GM18498 (cell line): ENCODE results near the gene GAK.

Experiments
- ATAC-seq: cut with Tn5 transposase; IDR thresholded peaks from one replicate; pipeline ENCODE4 v1.9.1; 2021; ENCODE audit warnings: mild to moderate bottlenecking, moderate library complexity; ENCODE audit not compliant: unreplicated experiment

The GAK gene

DNA sequence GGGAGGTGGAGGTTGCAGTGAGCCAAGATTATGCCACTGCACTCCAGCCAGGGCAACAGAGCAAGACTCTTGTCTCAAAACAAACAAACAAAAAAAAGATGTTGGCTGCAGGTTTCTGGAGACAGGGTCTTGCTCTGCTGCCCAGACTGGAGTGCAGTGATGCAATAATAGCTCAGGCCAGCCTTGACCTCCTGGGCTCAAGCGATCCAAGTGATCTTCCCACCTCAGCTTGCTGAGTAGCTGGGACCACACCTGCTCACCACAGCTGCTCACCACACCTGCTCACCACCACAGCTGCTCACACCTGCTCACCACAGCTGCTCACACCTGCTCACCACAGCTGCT, 76.3 kb downstream of the GAK start:
- ATAC-seq: no peak

DNA sequence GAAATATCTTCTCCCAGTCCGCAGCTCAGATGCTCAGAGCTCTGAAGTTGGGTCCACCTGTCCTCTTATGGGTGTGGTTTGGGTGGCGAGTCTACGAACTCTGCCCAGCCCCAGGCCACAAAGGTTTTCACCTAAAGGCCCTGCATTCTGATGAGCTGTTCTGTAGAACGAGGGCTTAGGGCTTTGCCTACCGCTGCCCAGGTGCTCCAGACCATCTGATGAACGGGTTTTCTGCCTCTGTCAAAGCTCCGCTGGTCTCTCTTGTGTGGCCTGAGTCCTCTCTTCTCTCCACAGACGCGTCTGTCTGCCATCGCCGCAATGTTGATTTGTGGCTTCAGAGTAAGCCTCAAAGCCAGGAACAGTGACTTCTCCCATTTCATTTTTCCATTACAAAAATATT, 77.8 kb downstream of the GAK start:
- ATAC-seq: no peak

DNA sequence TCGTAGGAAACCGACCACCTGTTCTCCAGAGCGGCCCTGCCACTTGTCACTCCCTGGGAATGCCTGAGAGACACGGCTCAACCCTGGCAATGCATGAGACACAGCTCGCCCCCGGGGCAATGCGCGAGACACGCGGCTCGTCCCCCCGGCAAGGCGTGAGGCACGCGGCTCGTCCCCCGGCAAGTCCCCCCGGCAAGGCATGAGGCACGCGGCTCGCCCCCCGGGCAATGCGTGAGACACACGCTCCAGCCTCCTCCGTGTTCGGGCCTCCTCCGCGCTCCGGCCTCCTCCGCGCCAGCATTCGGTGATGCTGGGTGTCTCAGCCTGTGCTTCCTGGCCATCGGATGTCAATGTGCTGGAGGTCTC, 78.7 kb downstream of the GAK start:
- no peak for ATAC-seq

DNA sequence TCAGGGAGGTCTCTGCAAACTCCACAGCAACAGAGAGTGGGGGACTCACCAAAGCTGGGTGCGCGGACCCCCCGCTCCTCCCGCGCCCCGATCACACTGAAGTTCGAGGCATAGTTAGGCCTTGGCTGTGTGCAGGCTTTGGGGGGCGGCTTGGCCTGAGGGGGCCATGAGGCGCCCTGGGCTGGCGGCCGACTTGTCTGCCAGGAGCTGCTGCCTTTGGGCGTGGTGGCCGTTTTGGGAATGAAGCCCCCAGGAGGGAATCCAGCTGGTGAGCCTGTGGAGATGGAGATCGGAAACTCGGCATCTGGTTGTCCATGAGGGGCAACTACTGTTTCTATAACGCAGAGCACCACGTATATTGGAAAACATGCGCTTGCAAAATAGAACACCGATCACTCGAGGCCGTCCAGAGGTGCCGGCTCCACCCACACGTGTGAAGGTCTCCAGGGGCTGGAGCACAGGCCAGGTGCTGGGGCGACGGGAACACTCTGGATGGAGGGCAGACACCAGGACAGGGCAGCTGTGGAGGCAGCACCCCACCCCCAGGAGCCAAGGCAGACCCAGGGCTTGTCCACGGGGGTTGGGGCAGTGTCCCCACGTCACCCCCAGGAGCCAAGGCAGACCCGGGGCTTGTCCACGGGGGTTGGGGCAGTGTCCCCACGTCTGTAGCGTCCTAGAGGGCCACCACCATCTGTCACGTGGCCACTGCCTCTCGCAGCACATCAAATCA, 80.2 kb downstream of the GAK start:
- no peak for ATAC-seq

DNA sequence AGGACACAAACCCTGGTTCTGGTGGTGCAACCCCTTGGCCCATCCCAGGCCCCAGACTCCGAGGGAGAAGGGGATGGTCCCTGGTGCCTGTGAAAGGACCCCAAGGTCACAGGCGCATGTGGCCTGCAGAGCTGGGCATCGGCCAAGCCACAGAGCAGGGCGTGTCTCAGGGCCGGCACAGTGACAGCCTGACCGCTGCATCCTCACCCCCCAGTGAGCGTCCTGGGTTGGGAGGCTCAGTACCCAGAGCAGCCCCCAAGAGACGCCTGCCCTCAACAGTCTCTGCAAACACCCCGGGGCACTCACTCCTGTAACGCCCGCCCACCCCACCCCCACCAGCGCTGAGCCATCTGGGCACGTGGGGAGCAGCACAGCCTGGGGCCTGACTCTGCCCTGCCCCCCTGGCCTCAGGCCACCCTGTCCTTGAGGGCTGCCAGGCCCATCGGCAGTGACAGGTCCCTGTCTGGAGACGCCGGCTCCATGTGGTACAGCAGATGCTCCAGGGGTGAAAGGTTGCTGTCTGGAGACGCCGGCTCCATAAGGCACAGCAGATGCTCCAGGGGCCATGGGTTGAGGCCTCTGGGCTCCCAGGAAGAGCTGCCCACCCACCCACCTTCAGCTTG, 81.7 kb downstream of the GAK start:
- ATAC-seq: no peak

DNA sequence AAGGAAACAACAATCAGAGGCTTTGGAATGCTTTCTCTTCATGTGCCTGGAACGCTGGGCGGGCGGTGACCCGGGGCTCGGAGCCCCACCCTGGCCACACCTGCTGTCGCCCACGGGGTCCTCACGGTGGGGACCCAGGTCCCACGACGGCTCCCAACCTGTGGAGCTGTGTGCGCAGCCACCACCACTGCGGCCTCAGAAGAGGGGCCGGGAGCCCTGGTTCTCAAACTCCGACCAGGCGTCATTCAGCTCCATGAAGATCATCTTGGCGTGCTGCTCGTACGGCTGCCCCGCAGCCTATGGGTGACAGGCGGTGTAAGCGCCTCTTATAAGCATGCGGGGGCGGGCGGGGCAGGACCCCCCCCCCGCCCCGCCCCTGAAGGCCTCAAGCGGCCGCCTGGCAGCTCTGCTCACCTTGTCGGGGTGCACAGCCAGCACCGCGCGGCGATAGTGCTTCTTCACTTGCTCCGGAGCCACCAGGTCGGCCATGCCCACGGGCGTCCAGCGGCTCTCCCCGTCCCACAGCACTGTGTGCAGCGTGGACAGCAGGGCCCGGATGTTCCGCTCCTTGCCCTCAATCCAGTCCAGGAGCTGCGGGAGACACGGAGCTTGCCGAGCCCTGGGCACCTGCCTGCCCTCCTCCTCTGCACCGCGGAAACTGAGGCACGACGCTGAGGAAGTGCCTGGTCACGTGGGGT, 82.5 kb downstream of the GAK start:
- ATAC-seq: no peak

DNA sequence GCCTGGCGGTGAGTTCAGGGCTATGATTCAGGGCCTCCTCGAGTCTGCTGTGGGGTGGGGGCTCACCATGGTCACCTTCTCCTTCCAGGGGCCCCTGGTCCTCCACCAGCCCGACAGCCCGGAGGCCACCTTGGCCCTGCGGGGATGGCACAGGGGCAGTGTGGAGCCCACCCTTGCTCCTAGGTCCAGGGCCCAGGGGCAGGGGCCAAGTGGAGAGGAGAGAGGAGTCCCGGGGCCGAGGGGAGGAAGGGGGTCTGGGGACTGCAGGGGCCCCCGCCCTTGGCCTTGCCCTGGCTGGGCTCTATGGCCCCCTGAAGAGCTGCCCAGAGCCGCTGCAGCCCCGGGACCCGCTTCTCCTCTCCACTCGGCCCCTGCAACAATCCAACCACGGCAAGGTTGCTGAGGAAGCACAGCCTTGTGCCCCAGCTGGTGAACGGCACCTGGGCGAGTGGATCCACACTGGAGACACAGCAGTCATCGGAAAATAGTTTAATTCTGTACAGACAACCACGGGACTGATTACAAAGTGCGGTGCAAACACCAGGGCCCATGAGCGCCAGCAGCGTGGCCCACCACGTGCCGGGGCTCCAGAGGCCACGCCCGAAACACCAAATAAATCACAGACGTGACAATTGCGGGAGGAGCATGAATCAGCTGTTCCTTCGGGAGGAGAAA, 83.2 kb downstream of the GAK start:
- no peak for ATAC-seq

DNA sequence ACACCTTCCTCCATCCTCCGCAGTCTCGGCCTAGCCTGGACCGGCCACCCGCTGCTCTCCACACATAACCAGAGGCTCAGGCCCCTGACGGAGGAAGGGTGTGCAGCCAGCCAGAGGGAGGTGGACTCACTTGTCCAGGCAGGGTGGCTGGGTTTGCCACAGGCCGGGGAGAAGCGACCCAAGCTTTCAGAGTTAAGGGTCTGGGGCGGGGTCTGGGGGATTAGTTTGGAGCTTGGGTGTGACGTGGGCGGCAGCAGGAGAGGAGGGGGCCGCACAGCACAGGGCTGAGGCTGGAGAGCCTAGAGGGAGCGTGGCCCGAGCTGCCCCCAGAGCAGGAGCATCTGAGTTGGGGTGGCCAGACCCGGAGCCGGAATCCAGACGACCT, 83.8 kb downstream of the GAK start:
- ATAC-seq: no peak

DNA sequence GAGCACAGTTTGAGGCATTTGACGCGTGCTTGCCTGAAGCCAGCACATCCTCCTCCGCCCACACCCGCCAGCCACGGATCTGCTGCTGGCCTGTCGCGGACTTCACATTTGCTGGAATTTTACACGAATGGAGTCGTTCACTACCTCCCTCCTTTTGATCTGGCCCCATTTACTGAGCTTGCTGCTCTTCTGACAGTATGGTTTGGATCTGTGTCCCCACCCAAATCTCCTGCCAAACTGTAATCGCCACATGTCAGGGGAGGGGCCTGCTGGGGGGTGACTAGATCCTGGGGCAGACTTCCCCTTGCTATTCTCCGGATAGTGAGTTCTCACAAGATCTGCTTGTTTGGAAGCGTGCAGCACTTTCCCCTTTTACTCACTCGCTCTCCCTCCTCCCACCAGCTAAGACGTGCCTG, 86.3 kb downstream of the GAK start:
- no peak for ATAC-seq

DNA sequence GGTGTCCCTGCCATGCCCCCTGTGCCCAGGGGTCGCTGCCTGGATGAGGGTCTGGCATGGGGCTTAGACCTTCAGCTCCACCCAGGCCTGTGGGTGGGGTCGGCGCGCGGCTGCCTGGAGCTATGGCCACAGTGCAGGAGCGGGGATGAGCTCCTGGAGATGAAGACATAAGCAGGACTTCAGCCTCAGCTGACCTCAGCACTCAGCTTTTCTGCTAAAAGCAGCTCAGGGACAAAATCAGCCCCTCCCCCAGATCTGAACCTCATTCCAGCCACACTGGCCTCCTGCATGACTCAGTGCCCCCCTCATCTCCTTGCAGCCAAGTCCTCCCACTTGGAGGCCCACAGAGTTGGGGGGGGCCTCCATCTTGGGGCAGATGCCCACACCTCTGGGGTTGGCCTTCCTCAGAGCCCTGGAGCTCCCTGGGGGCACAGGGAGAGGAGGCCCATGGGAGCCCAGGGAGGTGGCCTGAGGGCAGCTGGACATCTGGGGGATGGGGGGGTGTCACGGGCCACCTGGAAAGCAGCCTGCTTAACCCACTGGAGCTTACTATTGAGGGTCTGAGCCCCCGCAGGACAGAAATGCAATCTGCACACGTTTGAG, 86.8 kb downstream of the GAK start:
- ATAC-seq: no peak

DNA sequence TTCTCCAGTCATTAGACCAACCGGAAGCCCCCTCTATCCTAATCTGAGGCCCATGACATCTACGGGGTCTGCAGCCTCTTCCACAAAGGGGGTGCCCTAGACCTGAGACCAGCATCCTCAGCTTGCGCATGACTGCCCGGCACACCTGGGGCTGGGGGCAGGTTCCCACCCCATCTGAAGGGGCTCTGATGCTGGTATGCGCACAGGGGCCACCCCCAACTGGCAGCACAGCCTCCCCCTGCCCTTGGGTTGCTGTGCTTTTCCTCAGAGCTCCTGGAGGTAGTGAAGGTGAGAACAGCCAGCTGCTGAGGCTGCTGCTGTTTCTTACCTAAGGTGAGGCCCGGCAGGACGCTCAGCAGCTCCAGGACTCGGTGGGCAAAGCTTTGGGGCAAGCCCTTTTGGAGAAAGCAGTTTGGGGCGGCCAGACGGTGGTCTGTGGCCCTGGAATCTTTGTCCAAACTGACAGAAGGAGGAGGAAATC, 87.3 kb downstream of the GAK start:
- no peak for ATAC-seq

DNA sequence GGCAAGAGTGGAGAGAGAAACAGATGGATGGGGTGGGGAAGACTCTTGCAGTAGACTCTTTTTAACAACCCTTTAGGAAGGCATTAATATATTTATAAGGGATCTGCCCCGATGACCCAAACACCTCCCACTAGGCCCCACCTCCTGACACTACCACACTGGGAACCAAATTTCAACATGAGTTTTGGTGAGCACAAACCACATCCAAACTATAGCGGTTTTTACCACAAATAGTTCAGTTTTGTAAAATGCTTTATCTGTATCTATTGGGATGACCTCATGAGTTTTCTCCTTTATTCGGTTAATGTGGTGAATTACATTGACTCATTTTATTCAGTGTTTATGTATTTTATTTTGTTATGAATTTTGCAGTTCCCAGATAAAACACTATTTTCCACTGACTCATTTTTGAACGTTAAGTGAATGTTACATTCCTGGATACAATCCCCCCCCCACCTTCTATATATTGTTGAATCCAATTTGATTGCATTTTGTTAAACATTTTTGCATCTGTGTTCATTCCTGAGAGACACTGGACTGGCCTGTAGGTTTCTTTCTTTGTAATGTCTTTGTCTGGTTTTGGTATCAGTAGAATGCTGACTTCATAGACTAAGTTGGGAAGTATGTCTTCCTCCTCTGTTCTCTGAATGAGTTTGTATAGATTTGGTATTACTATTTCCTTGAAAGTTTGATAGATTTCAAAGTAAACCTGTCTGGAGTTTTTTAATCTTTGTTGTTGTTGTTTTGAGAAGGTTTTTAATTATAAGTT, 92.3 kb downstream of the GAK start:
- no peak for ATAC-seq

DNA sequence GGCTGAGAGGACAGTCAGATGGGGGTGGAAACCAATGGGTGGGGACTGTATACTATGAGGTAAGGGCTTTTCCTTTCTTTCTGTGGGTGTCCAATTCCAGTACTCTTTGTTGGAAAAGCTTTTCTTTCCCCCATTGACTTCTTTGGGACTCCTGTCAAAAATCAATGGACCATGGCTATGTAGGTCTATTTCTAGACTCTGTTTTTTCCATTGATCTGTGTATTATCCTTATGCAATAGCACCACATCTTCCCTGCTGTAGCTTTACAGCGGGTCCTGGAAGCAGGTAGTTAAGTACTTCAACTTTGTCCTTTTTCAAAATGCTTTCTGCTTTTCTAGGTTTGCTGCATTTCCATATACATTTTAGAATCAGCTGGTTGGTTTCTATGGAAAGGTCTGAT, 94.3 kb downstream of the GAK start:
- ATAC-seq: no peak

DNA sequence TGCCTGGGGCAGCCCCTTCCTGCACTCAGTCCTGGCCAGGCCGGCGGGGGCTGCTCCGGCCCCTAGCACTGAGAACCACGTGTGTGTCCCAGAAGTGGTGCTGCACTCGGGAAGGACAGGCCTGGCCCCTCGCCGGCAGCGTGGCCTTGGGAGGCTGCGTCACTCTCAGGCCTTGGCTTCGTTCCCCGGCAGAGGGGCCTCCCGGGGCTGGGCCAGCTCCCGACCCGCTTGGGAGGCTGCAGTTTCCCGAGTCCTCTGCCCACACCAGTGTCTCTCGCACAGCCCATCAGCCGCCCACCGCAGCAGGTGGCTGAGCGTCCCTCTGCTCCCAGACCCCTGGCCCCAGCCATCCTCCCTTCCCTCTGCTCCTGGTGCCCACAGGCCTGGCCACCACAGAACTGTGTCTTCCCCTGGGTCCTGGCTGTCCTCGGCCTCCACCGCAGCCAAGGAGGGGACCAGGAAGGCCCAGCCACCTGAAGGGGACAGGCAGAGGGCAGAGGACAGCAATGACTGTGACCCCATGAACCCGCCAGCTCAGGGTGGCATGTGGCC, 95.3 kb downstream of the GAK start:
- no peak for ATAC-seq

DNA sequence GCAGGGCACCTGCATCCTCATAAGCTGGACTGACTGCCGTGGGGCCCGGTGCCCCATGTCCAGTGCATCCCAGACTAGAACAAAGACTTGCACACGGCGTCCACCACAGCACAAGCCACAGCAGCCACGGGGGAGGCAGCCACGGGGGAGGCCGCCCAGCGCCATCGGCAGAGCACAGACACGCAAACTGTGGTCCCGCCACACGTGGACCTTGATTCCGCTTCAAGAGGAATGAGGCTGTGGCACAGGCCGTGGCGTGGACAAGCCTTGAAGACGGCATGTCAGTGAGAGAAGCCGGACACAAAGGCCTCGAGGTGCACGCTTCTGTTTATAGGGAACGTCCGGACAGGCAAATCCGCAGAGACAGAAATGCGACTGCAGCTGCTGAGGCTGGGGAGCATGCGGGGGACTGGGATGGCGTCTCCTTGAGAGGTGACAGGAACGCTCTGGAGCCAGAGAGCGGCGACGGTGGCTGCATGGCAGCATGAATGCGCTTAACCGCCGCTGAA, 96.1 kb downstream of the GAK start:
- no peak for ATAC-seq

DNA sequence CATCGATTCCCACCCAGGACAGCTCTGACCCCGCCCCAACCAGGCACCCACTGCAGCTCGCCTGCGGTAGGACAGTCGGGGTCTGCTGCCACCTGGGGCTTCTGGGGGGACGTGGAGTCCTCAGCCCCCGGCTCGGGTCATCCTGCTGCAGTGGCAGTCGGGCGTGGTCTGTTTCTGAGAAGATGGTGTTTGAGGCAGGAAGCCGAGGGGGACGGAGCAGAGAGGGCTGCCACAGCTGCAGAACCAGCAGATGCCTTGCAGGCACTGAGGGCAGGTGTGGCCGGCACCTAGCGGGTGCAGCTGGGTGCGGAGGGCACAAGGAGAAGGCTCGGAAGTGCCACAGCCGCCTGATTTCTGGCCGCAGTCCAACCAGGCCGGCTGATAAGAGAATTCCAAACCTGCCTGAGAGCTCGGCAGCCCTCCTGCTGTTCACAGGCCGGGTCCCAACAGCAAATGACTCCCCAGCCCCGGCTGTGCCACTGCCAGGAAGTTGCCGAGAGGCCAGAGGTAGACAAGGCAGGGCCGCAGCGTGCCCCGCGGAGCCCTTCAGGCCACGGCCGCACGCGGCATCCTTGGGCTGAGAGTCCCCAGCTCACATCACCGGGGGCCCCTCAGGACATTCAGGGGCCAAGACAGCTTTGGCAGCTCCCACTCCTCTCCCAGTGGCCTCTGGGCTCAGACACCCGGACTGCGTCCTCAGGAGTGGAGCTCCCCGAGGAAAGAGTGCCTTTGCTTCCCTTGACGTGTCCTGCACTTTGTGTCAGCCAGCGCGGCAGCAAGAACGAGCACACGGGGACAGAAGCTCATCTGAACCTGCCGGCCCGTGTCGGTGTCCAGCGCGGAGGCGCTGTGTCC, 96.7 kb downstream of the GAK start:
- ATAC-seq: no peak

DNA sequence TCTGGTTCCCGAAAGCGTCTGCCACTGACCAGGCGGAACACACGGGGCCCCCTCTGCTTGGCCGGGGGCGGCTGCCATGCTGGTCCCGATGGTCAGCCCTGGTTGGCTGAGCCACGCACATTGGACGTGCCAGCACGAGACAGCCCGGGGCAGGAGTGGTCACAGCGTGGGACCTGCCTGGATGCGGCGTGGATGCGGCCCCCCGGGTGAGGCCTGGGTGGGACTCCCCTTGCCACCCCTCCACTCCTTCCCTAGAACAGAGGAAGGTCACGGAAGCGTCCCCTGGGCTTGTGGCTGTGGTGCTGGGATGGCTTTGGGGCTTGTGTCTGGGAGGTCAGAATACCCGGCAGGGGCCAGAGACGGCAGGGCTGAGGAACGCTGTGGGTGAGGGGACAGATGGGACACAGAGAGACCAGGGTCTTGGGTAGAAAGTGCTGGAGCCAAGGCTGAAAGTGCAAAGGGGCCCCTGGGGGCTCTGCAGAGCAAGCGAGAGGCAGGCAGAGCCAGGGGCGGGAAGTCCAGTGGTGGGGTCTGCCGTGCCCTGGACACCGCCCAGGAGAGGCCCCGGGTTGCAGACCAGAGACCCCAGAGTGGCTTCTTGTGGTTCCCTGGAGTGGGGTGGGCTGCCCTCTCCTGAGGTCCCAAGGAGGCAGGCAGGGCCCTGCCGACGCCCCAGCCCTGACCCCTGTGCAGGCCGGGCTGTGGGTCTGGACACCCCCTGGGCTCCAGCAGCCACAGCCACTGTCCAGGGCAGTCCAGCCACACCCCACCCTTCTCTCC, 97.6 kb downstream of the GAK start:
- no peak for ATAC-seq

DNA sequence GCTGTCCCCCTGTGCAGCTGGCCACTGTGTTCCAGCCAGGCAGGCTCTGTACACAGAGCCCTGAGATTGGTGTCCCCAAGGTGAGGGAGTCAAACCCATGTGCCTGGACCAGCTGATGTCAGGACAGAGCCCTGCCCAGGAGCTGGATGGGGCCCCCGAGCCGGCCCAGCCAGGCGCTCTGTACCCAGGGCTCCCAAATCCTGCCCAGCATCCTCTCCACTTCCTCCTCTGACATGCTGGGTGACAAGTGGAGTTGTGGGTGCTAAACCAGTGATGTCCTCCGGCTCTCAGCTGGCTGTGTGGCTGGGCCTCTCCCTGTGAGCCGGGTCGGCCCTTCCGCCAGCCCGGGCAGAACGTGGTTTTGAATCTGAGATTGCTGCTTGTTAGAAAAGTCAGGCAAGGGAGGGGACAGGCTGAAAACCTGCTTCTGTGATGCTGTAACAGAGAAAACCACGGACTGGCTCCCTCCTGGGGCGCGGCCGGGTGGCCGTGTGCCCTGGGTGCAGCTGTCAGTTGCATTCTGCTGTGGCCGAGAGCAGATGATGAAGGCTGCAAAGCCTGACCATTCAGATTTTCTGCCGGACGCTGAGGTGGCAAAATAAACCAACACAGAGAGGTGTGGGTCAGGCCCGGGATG, 98.3 kb downstream of the GAK start:
- ATAC-seq: no peak
